Stomach (tissue), 9 donors: ENCODE results near the gene CXCR5. TPM values are rescaled to one million over a fixed set of nuclear protein-coding genes. Genes with fewer than 3 reads are reported as not detected.

ENCODE experiments used
- DNase-seq, 2 donors: peaks; one replicate each; pipeline versions ENCODE4 v3.0.0 to v3.0.0-alpha.2; 2013 to 2019
- H3K27ac ChIP-seq, 5 donors: fragments of 200-600 bp in 4 of 5; sonication (generic) in 4 of 5; one replicate each; pipeline ENCODE4 v1.5.1; 2013 to 2019; ENCODE audit warnings: mild to moderate bottlenecking in 1 of 5, moderate library complexity in 1 of 5
- H3K27me3 ChIP-seq, 3 donors: fragments of 200-600 bp; sonication (generic); one replicate each; pipeline ENCODE4 v1.5.1; 2017 to 2019; ENCODE audit warnings: mixed run types in 1 of 3
- H3K36me3 ChIP-seq, 4 donors: fragments of 200-600 bp; sonication (generic); 1 replicate in 3 of 4; 2 replicates in 1 of 4; pipeline ENCODE4 v1.5.1; 2016 to 2019
- H3K4me1 ChIP-seq, 4 donors: fragments of 200-600 bp; sonication (generic); one replicate each; pipeline ENCODE4 v1.5.1; 2016 to 2019
- H3K4me3 ChIP-seq, 4 donors: fragments of 200-600 bp; sonication (generic) in 3 of 4; one replicate each; pipeline ENCODE4 v1.5.1; 2016 to 2019; ENCODE audit warnings: mild to moderate bottlenecking in 1 of 4
- H3K9me3 ChIP-seq, 4 donors: fragments of 200-600 bp; sonication (generic); one replicate each; pipeline ENCODE4 v1.5.1; 2016 to 2019
- EP300 ChIP-seq: sonication (generic); formaldehyde crosslinking; IDR thresholded peaks from one replicate; pipeline ENCODE4 v1.6.1; 2017; ENCODE audit warnings: antibody characterized with exemption
- POLR2A ChIP-seq, 4 donors: fragments of 450-650 bp; IDR thresholded peaks; one replicate each; pipeline ENCODE4 v1.6.1; 2016; ENCODE audit warnings: antibody characterized with exemption in 4 of 4, control low read depth in 2 of 4, mild to moderate bottlenecking in 1 of 4, moderate library complexity in 1 of 4
- POLR2AphosphoS5 ChIP-seq, 3 donors: sonication (generic); formaldehyde crosslinking; IDR thresholded peaks; one replicate each; pipeline ENCODE4 v1.6.1; 2016; ENCODE audit warnings: antibody characterized with exemption in 3 of 3
- WGBS, 5 donors: extraction: QIAGEN DNeasy Blood & Tissue Kit in 3 of 5; methylation state at CpG; one replicate each; pipeline versions ENCODE4 v1.1.5 to v1.1.7; 2013 to 2018; 5-methylcytosine and 5-hydroxymethylcytosine counted together
- intact Hi-C: fragments of 100-400 bp; cut with DNase I; formaldehyde crosslinking; loops from one replicate; pipeline ENCODE4 v1.15.1; 2023; ENCODE audit warnings: low total_unique reads
- polyA plus RNA-seq, 3 donors: library from polyadenylated mRNA; stranded (reverse); fragments of 200-250 nt; gene quantifications; one replicate each; pipeline ENCODE4 v1.2.3, GENCODE V29; 2013
- total RNA-seq, 5 donors: library from RNA; depleted of rRNA; stranded (reverse); fragments of >200 nt; gene quantifications; one replicate each; pipeline versions ENCODE4 v1.1.0 to v1.2.3, GENCODE V29; 2014 to 2016
- TF ChIP-seq, protein P1 (sequence below), 7 experiments: fragments of 450-650 bp in 4 of 7; fragments of 200-600 bp in 3 of 7; sonication (generic) in 3 of 7; IDR thresholded peaks; one replicate each; pipeline ENCODE4 v1.5.1; 2016 to 2019; ENCODE audit warnings: antibody characterized with exemption in 7 of 7, control low read depth in 2 of 7, mild to moderate bottlenecking in 1 of 7
- donor health status: healthy with polysubstance abuse.
- donor health status: Bipolar disorder and iron deficiency.
- donor health status: healthy.

The CXCR5 gene
- total and polyA plus RNA-seq, 8 donors, result 0.12 to 0.60 (median 0.15) TPM; not detected in 4

DNA sequence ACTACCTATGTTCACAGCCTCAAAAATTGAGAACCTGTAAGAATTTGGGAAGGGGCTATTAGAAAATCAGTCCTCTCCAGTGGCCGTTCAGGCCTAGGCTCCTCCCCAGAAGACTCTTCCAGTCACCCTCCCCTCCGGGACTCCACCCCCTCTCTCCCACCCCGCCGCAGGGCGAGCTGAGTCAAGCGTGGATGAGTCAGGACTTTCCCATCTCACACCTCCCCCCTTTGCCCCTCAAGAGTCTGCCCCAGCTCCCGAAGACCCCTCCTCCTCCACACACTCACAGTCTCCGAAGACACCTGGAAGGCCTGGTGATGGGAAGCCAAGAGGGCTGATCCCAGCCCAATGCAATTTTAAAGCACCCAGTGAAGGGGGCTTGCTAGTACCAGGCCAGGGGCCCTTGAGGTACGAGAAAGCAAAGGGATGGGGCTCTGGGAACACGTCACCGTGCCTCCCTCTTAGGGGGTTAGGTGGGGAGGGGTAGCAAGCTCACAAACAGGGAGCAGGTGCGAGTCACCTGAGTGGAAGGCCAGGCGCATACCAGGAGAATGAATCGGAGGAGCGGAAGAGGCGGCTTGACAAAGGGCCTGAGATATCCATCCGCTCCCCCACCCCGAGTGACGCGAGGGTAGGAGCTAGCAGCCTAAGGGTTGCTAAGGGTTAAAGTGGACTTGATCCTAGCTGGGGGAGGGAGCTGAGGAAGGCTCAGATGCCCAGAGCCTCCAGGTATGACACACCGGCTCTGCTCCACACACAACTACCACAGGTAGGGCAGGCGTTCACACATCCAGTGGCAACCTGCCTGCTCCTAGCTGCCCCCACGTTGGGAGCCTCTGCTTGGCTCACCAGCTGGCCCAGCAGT is 28.4 kb downstream of the CXCR5 start:
- Histone ChIP-seq H3K4me3 (peak overlapping the region in 2 of 4 donors; percentile 42 to 45), H3K36me3 (peaks cover 10 to 16% (median 14%) of the 10 kb centered on the region in 4 donors), H3K27ac (peak overlapping the region; percentile 82 to 99 (median 97)), H3K27me3 (no peaks in the 10 kb centered on the region), H3K4me1 (peaks cover 100% of the 10 kb centered on the region in 4 donors), H3K9me3 (no peaks in the 10 kb centered on the region)
- DNase-seq, result peak in 1 of 2 donors; percentile 90
- WGBS, 5 donors, result 13 to 26% (median 15%) methylated on average over 20 to 23 of the region's 23 CpGs
- no peak for TF ChIP-seq POLR2A (IDR thresholded peaks at IDR 0.05)
- no peak for TF ChIP-seq EP300
- TF ChIP-seq, protein P1, sequence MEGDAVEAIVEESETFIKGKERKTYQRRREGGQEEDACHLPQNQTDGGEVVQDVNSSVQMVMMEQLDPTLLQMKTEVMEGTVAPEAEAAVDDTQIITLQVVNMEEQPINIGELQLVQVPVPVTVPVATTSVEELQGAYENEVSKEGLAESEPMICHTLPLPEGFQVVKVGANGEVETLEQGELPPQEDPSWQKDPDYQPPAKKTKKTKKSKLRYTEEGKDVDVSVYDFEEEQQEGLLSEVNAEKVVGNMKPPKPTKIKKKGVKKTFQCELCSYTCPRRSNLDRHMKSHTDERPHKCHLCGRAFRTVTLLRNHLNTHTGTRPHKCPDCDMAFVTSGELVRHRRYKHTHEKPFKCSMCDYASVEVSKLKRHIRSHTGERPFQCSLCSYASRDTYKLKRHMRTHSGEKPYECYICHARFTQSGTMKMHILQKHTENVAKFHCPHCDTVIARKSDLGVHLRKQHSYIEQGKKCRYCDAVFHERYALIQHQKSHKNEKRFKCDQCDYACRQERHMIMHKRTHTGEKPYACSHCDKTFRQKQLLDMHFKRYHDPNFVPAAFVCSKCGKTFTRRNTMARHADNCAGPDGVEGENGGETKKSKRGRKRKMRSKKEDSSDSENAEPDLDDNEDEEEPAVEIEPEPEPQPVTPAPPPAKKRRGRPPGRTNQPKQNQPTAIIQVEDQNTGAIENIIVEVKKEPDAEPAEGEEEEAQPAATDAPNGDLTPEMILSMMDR (IDR thresholded peaks at IDR 0.05), result no peak
- peak in 2 of 3 donors; percentile 63 to 66 for TF ChIP-seq POLR2AphosphoS5 (IDR thresholded peaks at IDR 0.05)
- intact Hi-C loops, result no loop called here

DNA sequence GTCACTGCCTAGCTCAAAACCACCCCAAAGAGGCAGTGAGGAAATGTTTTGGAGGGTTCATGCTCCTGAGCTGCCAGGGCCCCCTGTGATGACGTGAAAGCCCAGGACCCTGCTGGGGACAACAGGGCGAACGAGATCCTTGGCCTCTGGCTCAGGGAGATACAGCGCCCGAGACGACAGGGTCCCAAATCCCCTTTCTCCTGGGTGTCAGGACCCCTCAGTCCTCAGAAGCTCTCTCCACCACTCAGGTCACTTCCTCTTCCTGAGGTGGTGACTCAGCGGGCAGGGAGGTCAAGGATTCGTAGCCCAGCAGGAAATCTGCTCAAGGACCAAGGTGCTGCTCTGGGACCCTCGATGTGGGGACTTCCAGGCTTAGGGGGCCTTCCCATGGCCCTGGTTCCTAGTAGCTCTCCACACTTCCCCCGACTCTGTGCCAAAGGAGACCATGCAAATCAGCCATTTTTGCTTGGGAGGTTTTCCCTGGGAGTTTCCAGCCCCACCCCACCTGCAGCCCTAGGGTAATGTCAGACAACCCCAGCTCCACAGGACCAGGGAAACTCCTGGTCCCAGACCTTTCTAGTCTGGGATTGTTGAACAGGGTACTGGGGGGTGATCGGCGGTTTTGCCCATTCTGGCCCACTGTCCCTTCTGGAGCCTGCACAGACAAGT is 29.2 kb downstream of the CXCR5 start:
- intact Hi-C loops, result no loop called here
- Histone ChIP-seq H3K4me3 (peak overlapping the region in 2 of 4 donors; percentile 42 to 45), H3K27ac (peak overlapping the region; percentile 82 to 99 (median 97)), H3K36me3 (peaks cover 5 to 9% (median 7%) of the 10 kb centered on the region in 4 donors), H3K27me3 (no peaks in the 10 kb centered on the region), H3K4me1 (peaks cover 100% of the 10 kb centered on the region in 4 donors), H3K9me3 (no peaks in the 10 kb centered on the region)
- TF ChIP-seq, protein P1 (IDR thresholded peaks at IDR 0.05), result no peak
- TF ChIP-seq POLR2A (IDR thresholded peaks at IDR 0.05) (no peak), EP300 (no peak), POLR2AphosphoS5 (IDR thresholded peaks at IDR 0.05) (no peak)
- 22 to 36% (median 28%) methylated on average over 12 of the region's 12 CpGs for WGBS, 5 donors
- DNase-seq, result peak in 1 of 2 donors; percentile 58

DNA sequence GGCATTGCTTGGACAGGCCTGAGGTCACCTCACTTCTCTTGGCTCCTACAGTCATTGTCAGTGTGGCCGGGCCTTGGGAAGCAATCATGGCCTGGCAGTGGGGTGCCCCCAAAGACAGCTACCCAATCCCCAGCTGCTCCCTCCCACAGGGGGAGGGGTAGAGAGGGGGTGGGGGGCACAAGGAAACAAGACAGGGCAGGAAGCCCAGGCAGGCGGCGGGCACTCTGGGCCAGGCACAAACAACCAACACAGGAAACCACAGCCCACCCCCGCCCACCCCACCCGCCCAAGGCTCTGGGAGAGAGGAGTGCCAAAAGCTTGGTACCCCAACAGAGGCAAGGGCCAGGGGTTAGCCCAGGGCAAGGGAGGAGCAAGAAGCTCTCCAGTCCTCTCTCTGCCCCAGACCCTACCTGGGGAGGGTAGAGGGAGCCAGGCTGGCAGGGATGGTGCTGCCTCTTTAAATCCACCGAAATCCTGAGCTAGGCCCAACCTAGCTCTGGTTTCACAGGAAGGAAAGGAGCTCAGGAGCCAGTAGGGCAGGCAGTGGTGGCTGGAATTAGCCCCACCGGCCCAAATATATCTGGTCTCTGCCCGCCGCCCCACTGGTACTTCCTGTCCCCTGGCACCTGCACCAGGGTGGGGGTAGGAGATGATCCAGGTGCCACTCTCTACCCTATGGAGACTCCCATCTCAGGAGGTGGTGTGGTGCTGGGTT is 29.9 kb downstream of the CXCR5 start:
- Histone ChIP-seq H3K27me3 (no peaks in the 10 kb centered on the region), H3K27ac (peak overlapping the region; percentile 82 to 99 (median 97)), H3K36me3 (peaks cover 0 to 2% (median under 1%) of the 10 kb centered on the region in 4 donors), H3K4me1 (peaks cover 100% of the 10 kb centered on the region in 4 donors), H3K4me3 (peak overlapping the region; percentile 7 to 29 (median 15)), H3K9me3 (no peaks in the 10 kb centered on the region)
- WGBS, 5 donors, result 10 to 17% (median 14%) methylated on average over 9 of the region's 9 CpGs
- TF ChIP-seq EP300 (no peak), POLR2AphosphoS5 (IDR thresholded peaks at IDR 0.05) (no peak), POLR2A (IDR thresholded peaks at IDR 0.05) (no peak)
- TF ChIP-seq, protein P1 (IDR thresholded peaks at IDR 0.05), result no peak
- peak in 1 of 2 donors; percentile 49 for DNase-seq
- intact Hi-C loops, result no loop called here
